ENCODE measurements around the gene WNT10A. TPM values are rescaled to one million over a fixed set of nuclear protein-coding genes. Genes with fewer than 3 reads are reported as not detected.

WNT10A gene
- total RNA-seq, 1 donor from 2014 or later = 0.35 TPM

GRCh38 chr2:218854860-218855259 lies 25.8 kb upstream of the WNT10A start:
- DNase-seq = no peak
- TF ChIP-seq CTCF (IDR thresholded peaks at IDR 0.05) = no peak
- intact Hi-C loops (cut with DNase I) = no loop called here
- ATAC-seq = no peak
- H3K4me1 ChIP-seq = peaks cover under 1% of the 10 kb centered on the region
- peaks cover 73% of the 10 kb centered on the region for H3K27me3 ChIP-seq (ENCODE audit: low read depth)
- H3K27ac ChIP-seq = no peak overlapping the region
- H3K4me3 ChIP-seq = no peak overlapping the region
- no peaks in the 10 kb centered on the region for H3K36me3 ChIP-seq
- H3K9me3 ChIP-seq = no peaks in the 10 kb centered on the region

GRCh38 chr2:218855305-218856166 lies 25.1 kb upstream of the WNT10A start:
- no peak for TF ChIP-seq CTCF (IDR thresholded peaks at IDR 0.05)
- intact Hi-C loops (cut with DNase I) = no loop called here
- peaks cover 73% of the 10 kb centered on the region for H3K27me3 ChIP-seq (ENCODE audit: low read depth)
- ATAC-seq (no peak), DNase-seq (no peak)
- no peak overlapping the region for H3K4me3 ChIP-seq
- H3K27ac ChIP-seq = no peak overlapping the region
- no peaks in the 10 kb centered on the region for H3K9me3 ChIP-seq
- H3K36me3 ChIP-seq = no peaks in the 10 kb centered on the region
- H3K4me1 ChIP-seq = peaks cover 7% of the 10 kb centered on the region

GRCh38 chr2:218856167-218856895 lies 24.3 kb upstream of the WNT10A start:
- no peak for DNase-seq
- H3K36me3 ChIP-seq = no peaks in the 10 kb centered on the region
- H3K4me3 ChIP-seq = no peak overlapping the region
- H3K9me3 ChIP-seq = no peaks in the 10 kb centered on the region
- ATAC-seq = no peak
- no peak for TF ChIP-seq CTCF (IDR thresholded peaks at IDR 0.05)
- intact Hi-C loops (cut with DNase I) = no loop called here
- peaks cover 15% of the 10 kb centered on the region for H3K4me1 ChIP-seq
- peaks cover 73% of the 10 kb centered on the region for H3K27me3 ChIP-seq (ENCODE audit: low read depth)
- no peak overlapping the region for H3K27ac ChIP-seq

GRCh38 chr2:218856896-218857243 lies 23.8 kb upstream of the WNT10A start:
- no peak for TF ChIP-seq CTCF (IDR thresholded peaks at IDR 0.05)
- intact Hi-C loops (cut with DNase I) = no loop called here
- Histone ChIP-seq H3K9me3 (no peaks in the 10 kb centered on the region), H3K36me3 (no peaks in the 10 kb centered on the region), H3K4me1 (peaks cover 16% of the 10 kb centered on the region), H3K4me3 (no peak overlapping the region), H3K27me3 (ENCODE audit: low read depth) (peaks cover 73% of the 10 kb centered on the region), H3K27ac (no peak overlapping the region)
- ATAC-seq (no peak), DNase-seq (no peak)

- TF ChIP-seq CTCF (IDR thresholded peaks at IDR 0.05) = no peak
- DNase-seq = no peak
- no peak overlapping the region for H3K4me3 ChIP-seq
- intact Hi-C loops (cut with DNase I) = no loop called here
- H3K27ac ChIP-seq = no peak overlapping the region
- no peaks in the 10 kb centered on the region for H3K9me3 ChIP-seq
- H3K4me1 ChIP-seq = peaks cover 16% of the 10 kb centered on the region
- no peaks in the 10 kb centered on the region for H3K36me3 ChIP-seq
- H3K27me3 ChIP-seq (ENCODE audit: low read depth) = peaks cover 74% of the 10 kb centered on the region
- no peak for ATAC-seq
Measured at GRCh38 chr2:218857371-218858137, 23.1 kb upstream of the WNT10A start.
